ENCODE measurements around the gene ROR1.

Gene ROR1

GRCh38 chr1:63863145-63863544 lies 89.3 kb downstream of the ROR1 start:
- no peak for TF ChIP-seq CTCF (IDR thresholded peaks at IDR 0.05; ENCODE audit: poor library complexity, severe bottlenecking)
- H3K4me1 ChIP-seq (ENCODE audit: insufficient read depth, poor library complexity, severe bottlenecking) = peaks cover 16% of the 10 kb centered on the region
- DNase-seq (ENCODE audit: low spot score) = no peak

GRCh38 chr1:63864224-63864641 lies 90.4 kb downstream of the ROR1 start:
- no peaks in the 10 kb centered on the region for H3K27me3 ChIP-seq (ENCODE audit: insufficient read depth, poor library complexity, severe bottlenecking)
- TF ChIP-seq CTCF (IDR thresholded peaks at IDR 0.05; ENCODE audit: poor library complexity, severe bottlenecking) = no peak
- H3K27ac ChIP-seq (ENCODE audit: poor library complexity, severe bottlenecking) = no peak overlapping the region
- peak; percentile 38 for ATAC-seq (ENCODE audit: low read depth)
- H3K9me3 ChIP-seq (ENCODE audit: severe bottlenecking) = no peaks in the 10 kb centered on the region
- peaks cover 21% of the 10 kb centered on the region for H3K4me1 ChIP-seq (ENCODE audit: insufficient read depth, poor library complexity, severe bottlenecking)
- H3K4me3 ChIP-seq (ENCODE audit: severe bottlenecking) = no peak overlapping the region
- no peaks in the 10 kb centered on the region for H3K36me3 ChIP-seq (ENCODE audit: low read depth)
- no peak for DNase-seq (ENCODE audit: low spot score)

More at GRCh38 chr1:63863145-63863544, 89.3 kb downstream of the ROR1 start:
- Histone ChIP-seq H3K27me3 (ENCODE audit: insufficient read depth, poor library complexity, severe bottlenecking) (no peaks in the 10 kb centered on the region), H3K27ac (ENCODE audit: poor library complexity, severe bottlenecking) (no peak overlapping the region), H3K36me3 (ENCODE audit: low read depth) (no peaks in the 10 kb centered on the region), H3K4me3 (ENCODE audit: severe bottlenecking) (no peak overlapping the region), H3K9me3 (ENCODE audit: severe bottlenecking) (no peaks in the 10 kb centered on the region)
- no peak for ATAC-seq (ENCODE audit: low read depth)

GRCh38 chr1:63865561-63865960 lies 91.7 kb downstream of the ROR1 start:
- Histone ChIP-seq H3K27ac (ENCODE audit: poor library complexity, severe bottlenecking) (no peak overlapping the region), H3K9me3 (ENCODE audit: severe bottlenecking) (no peaks in the 10 kb centered on the region), H3K4me3 (ENCODE audit: severe bottlenecking) (no peak overlapping the region)

GRCh38 chr1:63866084-63866483 lies 92.3 kb downstream of the ROR1 start:
- ATAC-seq (ENCODE audit: low read depth) = no peak
- H3K4me1 ChIP-seq (ENCODE audit: insufficient read depth, poor library complexity, severe bottlenecking) = peaks cover 15% of the 10 kb centered on the region
- no peak overlapping the region for H3K27ac ChIP-seq (ENCODE audit: poor library complexity, severe bottlenecking)
- H3K27me3 ChIP-seq (ENCODE audit: insufficient read depth, poor library complexity, severe bottlenecking) = no peaks in the 10 kb centered on the region
- no peak for DNase-seq (ENCODE audit: low spot score)
- no peaks in the 10 kb centered on the region for H3K36me3 ChIP-seq (ENCODE audit: low read depth)
- no peak for TF ChIP-seq CTCF (IDR thresholded peaks at IDR 0.05; ENCODE audit: poor library complexity, severe bottlenecking)
- H3K4me3 ChIP-seq (ENCODE audit: severe bottlenecking) = no peak overlapping the region
- H3K9me3 ChIP-seq (ENCODE audit: severe bottlenecking) = no peaks in the 10 kb centered on the region

More at GRCh38 chr1:63865561-63865960, 91.7 kb downstream of the ROR1 start:
- TF ChIP-seq CTCF (IDR thresholded peaks at IDR 0.05; ENCODE audit: poor library complexity, severe bottlenecking) = no peak
- Histone ChIP-seq H3K4me1 (ENCODE audit: insufficient read depth, poor library complexity, severe bottlenecking) (peaks cover 15% of the 10 kb centered on the region), H3K27me3 (ENCODE audit: insufficient read depth, poor library complexity, severe bottlenecking) (no peaks in the 10 kb centered on the region), H3K36me3 (ENCODE audit: low read depth) (no peaks in the 10 kb centered on the region)
- ATAC-seq (ENCODE audit: low read depth) = no peak
- DNase-seq (ENCODE audit: low spot score) = no peak

GRCh38 chr1:63867429-63868176 lies 93.8 kb downstream of the ROR1 start:
- Histone ChIP-seq H3K4me3 (ENCODE audit: severe bottlenecking) (no peak overlapping the region), H3K36me3 (ENCODE audit: low read depth) (no peaks in the 10 kb centered on the region)

More at GRCh38 chr1:63867429-63868176, 93.8 kb downstream of the ROR1 start:
- TF ChIP-seq CTCF (IDR thresholded peaks at IDR 0.05; ENCODE audit: poor library complexity, severe bottlenecking) = no peak
- no peaks in the 10 kb centered on the region for H3K27me3 ChIP-seq (ENCODE audit: insufficient read depth, poor library complexity, severe bottlenecking)
- H3K27ac ChIP-seq (ENCODE audit: poor library complexity, severe bottlenecking) = peak overlapping the region; percentile 39
- no peaks in the 10 kb centered on the region for H3K9me3 ChIP-seq (ENCODE audit: severe bottlenecking)
- ATAC-seq (ENCODE audit: low read depth) (no peak), DNase-seq (ENCODE audit: low spot score) (no peak)
- H3K4me1 ChIP-seq (ENCODE audit: insufficient read depth, poor library complexity, severe bottlenecking) = peaks cover 15% of the 10 kb centered on the region

All from RWPE2 (cell line).